ENCODE results near the gene PAX7.

PAX7 gene

DNA sequence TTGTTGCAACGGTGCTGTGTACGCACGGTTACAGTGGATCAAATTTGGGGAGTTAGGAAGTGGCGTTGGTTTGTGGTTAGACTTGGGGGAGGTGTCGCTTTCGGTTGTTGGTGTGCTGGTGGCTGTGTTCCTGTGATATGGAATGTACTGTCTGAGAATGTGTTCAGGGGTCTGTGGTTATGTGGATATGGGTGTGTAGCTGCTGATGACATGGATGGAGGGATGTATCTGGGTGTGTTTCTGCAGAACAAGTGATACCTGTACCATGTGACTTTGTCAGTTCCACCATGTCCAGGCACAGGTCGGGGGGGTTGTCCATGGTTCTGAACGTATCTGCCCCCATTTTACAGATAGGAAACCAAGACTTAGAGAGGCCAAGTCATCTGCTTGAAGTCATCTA is 22.7 kb downstream of the PAX7 start:
- TF ChIP-seq CTCF (IDR thresholded peaks at IDR 0.05; ENCODE audit: borderline replicate concordance, insufficient read depth, low read depth, low read length): no peak
- H3K4me3 ChIP-seq (ENCODE audit: low read depth, low read length): no peak overlapping the region

- TF ChIP-seq CTCF (IDR thresholded peaks at IDR 0.05; ENCODE audit: borderline replicate concordance, insufficient read depth, low read depth, low read length): no peak
- H3K4me3 ChIP-seq (ENCODE audit: low read depth, low read length): no peak overlapping the region
Observed at GRCh38 chr1:18653916-18654315, 23.3 kb downstream of the PAX7 start.

- TF ChIP-seq CTCF (IDR thresholded peaks at IDR 0.05; ENCODE audit: borderline replicate concordance, insufficient read depth, low read depth, low read length): no peak
- no peak overlapping the region for H3K4me3 ChIP-seq (ENCODE audit: low read depth, low read length)
Observed at GRCh38 chr1:18654599-18654998, 24.0 kb downstream of the PAX7 start.

DNA sequence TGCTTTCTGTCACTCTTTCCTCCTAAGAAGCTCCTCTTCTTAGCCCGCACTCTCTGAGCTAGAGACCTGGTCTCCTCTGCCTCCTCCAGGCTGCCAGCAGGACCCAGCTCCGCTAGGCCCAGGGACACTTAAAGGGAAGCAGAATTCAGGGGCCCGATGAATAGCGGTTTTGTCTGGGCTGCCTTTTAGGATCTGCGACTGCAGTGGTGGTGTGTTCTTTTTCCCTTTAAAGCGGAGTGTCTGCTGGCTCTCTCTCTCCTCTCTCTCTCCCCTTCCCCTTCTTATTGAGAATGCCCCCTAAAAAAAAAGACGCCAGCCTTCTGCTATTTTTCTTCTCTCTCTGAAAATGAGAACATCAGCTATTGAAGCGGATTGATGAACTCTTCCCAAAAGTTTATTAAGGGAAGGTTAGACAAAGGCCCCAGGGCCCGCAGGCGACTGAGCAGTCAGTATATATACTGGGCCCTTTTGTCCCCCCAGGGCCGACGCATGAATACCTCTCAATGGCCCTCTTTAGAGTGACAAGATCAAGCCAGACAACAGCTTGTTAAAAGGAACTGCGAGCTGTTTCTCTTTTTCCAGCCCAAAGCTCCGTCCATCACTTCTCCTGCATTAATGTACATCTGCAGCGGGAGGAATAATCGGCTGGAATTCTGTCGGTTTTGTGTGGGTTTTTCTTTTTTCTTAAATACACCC is 27.0 kb downstream of the PAX7 start:
- no peak overlapping the region for H3K4me3 ChIP-seq (ENCODE audit: low read depth, low read length)
- TF ChIP-seq CTCF (IDR thresholded peaks at IDR 0.05; ENCODE audit: borderline replicate concordance, insufficient read depth, low read depth, low read length): no peak

DNA sequence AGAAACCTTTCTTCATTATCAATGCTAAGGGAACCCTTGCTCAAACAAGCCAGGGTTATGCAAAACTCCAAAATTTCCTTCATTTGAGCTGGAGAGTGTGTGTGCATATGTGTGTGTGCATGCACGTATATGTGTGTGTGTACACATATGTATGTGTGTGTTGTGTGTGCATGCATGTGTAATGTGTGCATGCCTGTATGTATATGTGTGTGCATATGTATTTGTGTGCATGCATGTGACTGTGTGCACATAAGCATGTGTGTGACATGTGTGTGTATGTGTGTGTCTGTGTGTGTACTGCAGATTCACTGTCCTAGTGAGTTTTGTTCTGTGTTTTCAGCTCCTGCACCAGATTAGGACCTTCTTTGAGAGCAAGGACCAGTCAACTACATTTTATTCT is 28.2 kb downstream of the PAX7 start:
- no peak overlapping the region for H3K4me3 ChIP-seq (ENCODE audit: low read depth, low read length)
- TF ChIP-seq CTCF (IDR thresholded peaks at IDR 0.05; ENCODE audit: borderline replicate concordance, insufficient read depth, low read depth, low read length): no peak

- TF ChIP-seq CTCF (IDR thresholded peaks at IDR 0.05; ENCODE audit: borderline replicate concordance, insufficient read depth, low read depth, low read length): no peak
- no peak overlapping the region for H3K4me3 ChIP-seq (ENCODE audit: low read depth, low read length)
Observed at GRCh38 chr1:18661404-18662285, 31.0 kb downstream of the PAX7 start.

GRCh38 chr1:18662286-18662639 is 31.6 kb downstream of the PAX7 start:
- TF ChIP-seq CTCF (IDR thresholded peaks at IDR 0.05; ENCODE audit: borderline replicate concordance, insufficient read depth, low read depth, low read length): no peak
- H3K4me3 ChIP-seq (ENCODE audit: low read depth, low read length): no peak overlapping the region
